ENCODE results near the gene SGTB. TPM values are rescaled to one million over a fixed set of nuclear protein-coding genes. Genes with fewer than 3 reads are reported as not detected.

The SGTB gene
- total RNA-seq, 1 experiment from 2014 or later: 13.5 TPM

DNA sequence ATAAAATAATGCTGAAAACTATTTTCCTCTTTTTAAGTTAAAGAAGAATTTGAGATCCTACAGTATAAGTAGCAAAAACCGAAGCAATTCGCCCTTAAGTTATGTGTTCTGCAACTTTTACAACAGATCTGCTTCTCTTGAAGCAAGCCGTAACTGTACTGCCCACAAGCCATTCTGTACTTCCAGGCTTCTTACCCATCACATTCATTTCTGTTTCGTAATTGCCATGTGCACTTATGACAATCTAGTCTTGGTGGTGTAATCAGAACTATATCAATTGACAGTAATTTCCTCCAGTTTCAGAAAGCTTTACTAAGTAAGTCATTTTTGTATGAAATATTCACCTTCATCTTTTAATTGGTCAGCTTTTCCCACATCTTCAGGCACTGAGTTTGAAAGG, 13.8 kb downstream of the SGTB start:
- Mint-ChIP-seq H3K4me3 (no peak overlapping the region), H3K27me3 (ENCODE audit: low read depth) (no peaks in the 10 kb centered on the region), H3K4me1 (no peaks in the 10 kb centered on the region), H3K36me3 (peaks cover 14% of the 10 kb centered on the region), H3K27ac (no peak overlapping the region), H3K9me3 (no peaks in the 10 kb centered on the region)
- no peak for DNase-seq (ENCODE audit: low spot score)
- TF ChIP-seq, protein P1, sequence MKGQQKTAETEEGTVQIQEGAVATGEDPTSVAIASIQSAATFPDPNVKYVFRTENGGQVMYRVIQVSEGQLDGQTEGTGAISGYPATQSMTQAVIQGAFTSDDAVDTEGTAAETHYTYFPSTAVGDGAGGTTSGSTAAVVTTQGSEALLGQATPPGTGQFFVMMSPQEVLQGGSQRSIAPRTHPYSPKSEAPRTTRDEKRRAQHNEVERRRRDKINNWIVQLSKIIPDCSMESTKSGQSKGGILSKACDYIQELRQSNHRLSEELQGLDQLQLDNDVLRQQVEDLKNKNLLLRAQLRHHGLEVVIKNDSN (CRISPR knock-in tag; IDR thresholded peaks at IDR 0.05): no peak
- TF ChIP-seq ETV6 (CRISPR knock-in tag; IDR thresholded peaks at IDR 0.05) (no peak), HMGA2 (CRISPR knock-in tag; IDR thresholded peaks at IDR 0.05) (no peak), OVOL2 (CRISPR knock-in tag; IDR thresholded peaks at IDR 0.05; ENCODE audit: borderline replicate concordance) (no peak), TCF7 (CRISPR knock-in tag; IDR thresholded peaks at IDR 0.05; ENCODE audit: low read depth) (no peak), FOXP1 (CRISPR knock-in tag; IDR thresholded peaks at IDR 0.05; ENCODE audit: borderline replicate concordance) (no peak), ZNF671 (CRISPR knock-in tag; IDR thresholded peaks at IDR 0.05) (no peak), FOXK1 (CRISPR knock-in tag; IDR thresholded peaks at IDR 0.05) (no peak), PRRX2 (CRISPR knock-in tag; IDR thresholded peaks at IDR 0.05) (no peak), ZNF416 (CRISPR knock-in tag; IDR thresholded peaks at IDR 0.05) (no peak), EMX1 (CRISPR knock-in tag; IDR thresholded peaks at IDR 0.05) (no peak), ZNF317 (CRISPR knock-in tag; IDR thresholded peaks at IDR 0.05; ENCODE audit: borderline replicate concordance, low read depth) (no peak), TP53 (CRISPR knock-in tag; IDR thresholded peaks at IDR 0.05) (no peak)
- TF ChIP-seq, protein P2, sequence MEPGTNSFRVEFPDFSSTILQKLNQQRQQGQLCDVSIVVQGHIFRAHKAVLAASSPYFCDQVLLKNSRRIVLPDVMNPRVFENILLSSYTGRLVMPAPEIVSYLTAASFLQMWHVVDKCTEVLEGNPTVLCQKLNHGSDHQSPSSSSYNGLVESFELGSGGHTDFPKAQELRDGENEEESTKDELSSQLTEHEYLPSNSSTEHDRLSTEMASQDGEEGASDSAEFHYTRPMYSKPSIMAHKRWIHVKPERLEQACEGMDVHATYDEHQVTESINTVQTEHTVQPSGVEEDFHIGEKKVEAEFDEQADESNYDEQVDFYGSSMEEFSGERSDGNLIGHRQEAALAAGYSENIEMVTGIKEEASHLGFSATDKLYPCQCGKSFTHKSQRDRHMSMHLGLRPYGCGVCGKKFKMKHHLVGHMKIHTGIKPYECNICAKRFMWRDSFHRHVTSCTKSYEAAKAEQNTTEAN (CRISPR knock-in tag; IDR thresholded peaks at IDR 0.05): no peak
- TF ChIP-seq, protein P3, sequence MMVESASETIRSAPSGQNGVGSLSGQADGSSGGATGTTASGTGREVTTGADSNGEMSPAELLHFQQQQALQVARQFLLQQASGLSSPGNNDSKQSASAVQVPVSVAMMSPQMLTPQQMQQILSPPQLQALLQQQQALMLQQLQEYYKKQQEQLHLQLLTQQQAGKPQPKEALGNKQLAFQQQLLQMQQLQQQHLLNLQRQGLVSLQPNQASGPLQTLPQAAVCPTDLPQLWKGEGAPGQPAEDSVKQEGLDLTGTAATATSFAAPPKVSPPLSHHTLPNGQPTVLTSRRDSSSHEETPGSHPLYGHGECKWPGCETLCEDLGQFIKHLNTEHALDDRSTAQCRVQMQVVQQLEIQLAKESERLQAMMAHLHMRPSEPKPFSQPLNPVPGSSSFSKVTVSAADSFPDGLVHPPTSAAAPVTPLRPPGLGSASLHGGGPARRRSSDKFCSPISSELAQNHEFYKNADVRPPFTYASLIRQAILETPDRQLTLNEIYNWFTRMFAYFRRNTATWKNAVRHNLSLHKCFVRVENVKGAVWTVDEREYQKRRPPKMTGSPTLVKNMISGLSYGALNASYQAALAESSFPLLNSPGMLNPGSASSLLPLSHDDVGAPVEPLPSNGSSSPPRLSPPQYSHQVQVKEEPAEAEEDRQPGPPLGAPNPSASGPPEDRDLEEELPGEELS (CRISPR knock-in tag; IDR thresholded peaks at IDR 0.05): no peak
- TF ChIP-seq, protein P4, sequence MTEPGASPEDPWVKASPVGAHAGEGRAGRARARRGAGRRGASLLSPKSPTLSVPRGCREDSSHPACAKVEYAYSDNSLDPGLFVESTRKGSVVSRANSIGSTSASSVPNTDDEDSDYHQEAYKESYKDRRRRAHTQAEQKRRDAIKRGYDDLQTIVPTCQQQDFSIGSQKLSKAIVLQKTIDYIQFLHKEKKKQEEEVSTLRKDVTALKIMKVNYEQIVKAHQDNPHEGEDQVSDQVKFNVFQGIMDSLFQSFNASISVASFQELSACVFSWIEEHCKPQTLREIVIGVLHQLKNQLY (CRISPR knock-in tag; IDR thresholded peaks at IDR 0.05): no peak
- TF ChIP-seq, protein P5, sequence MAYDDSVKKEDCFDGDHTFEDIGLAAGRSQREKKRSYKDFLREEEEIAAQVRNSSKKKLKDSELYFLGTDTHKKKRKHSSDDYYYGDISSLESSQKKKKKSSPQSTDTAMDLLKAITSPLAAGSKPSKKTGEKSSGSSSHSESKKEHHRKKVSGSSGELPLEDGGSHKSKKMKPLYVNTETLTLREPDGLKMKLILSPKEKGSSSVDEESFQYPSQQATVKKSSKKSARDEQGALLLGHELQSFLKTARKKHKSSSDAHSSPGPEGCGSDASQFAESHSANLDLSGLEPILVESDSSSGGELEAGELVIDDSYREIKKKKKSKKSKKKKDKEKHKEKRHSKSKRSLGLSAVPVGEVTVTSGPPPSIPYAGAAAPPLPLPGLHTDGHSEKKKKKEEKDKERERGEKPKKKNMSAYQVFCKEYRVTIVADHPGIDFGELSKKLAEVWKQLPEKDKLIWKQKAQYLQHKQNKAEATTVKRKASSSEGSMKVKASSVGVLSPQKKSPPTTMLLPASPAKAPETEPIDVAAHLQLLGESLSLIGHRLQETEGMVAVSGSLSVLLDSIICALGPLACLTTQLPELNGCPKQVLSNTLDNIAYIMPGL (CRISPR knock-in tag; IDR thresholded peaks at IDR 0.05): no peak
- TF ChIP-seq, protein P6, sequence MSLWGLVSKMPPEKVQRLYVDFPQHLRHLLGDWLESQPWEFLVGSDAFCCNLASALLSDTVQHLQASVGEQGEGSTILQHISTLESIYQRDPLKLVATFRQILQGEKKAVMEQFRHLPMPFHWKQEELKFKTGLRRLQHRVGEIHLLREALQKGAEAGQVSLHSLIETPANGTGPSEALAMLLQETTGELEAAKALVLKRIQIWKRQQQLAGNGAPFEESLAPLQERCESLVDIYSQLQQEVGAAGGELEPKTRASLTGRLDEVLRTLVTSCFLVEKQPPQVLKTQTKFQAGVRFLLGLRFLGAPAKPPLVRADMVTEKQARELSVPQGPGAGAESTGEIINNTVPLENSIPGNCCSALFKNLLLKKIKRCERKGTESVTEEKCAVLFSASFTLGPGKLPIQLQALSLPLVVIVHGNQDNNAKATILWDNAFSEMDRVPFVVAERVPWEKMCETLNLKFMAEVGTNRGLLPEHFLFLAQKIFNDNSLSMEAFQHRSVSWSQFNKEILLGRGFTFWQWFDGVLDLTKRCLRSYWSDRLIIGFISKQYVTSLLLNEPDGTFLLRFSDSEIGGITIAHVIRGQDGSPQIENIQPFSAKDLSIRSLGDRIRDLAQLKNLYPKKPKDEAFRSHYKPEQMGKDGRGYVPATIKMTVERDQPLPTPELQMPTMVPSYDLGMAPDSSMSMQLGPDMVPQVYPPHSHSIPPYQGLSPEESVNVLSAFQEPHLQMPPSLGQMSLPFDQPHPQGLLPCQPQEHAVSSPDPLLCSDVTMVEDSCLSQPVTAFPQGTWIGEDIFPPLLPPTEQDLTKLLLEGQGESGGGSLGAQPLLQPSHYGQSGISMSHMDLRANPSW (CRISPR knock-in tag; conservative IDR thresholded peaks at IDR 0.05; ENCODE audit: low read depth): no peak
- TF ChIP-seq, protein P7, sequence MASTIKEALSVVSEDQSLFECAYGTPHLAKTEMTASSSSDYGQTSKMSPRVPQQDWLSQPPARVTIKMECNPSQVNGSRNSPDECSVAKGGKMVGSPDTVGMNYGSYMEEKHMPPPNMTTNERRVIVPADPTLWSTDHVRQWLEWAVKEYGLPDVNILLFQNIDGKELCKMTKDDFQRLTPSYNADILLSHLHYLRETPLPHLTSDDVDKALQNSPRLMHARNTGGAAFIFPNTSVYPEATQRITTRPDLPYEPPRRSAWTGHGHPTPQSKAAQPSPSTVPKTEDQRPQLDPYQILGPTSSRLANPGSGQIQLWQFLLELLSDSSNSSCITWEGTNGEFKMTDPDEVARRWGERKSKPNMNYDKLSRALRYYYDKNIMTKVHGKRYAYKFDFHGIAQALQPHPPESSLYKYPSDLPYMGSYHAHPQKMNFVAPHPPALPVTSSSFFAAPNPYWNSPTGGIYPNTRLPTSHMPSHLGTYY (CRISPR knock-in tag; IDR thresholded peaks at IDR 0.05): no peak
- TF ChIP-seq, protein P8, sequence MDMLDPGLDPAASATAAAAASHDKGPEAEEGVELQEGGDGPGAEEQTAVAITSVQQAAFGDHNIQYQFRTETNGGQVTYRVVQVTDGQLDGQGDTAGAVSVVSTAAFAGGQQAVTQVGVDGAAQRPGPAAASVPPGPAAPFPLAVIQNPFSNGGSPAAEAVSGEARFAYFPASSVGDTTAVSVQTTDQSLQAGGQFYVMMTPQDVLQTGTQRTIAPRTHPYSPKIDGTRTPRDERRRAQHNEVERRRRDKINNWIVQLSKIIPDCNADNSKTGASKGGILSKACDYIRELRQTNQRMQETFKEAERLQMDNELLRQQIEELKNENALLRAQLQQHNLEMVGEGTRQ (CRISPR knock-in tag; IDR thresholded peaks at IDR 0.05): no peak
- ATAC-seq: no peak
- POLR2A ChIA-PET: no interaction called here
- CTCF ChIA-PET: no interaction called here

Measured in WTC11 (cell line).